CD4-positive, alpha-beta T cell treated with Interferon alpha-2 for 1 hour (primary cell): Measurements from ENCODE around the gene BCKDHA.
"Not testable (repeated sequence)": the region's sequence is repeated elsewhere in the genome, so short reads cannot be mapped to it uniquely, and the experiment has no call there.

Experiments
- DNase-seq, 2 donors: peaks; one replicate each; pipeline ENCODE4 v3.0.0-alpha.2; 2020 to 2022

Gene BCKDHA

GRCh38 chr19:41426952-41427646, 29.5 kb downstream of the BCKDHA start, which contains the start of gene B3GNT8:
B3GNT8 (minus strand) TSS chr19:41427374; CDS start chr19:41426778, 596 bp downstream.
- peak; percentile 32 to 48 for DNase-seq

GRCh38 chr19:41427647-41428480, 30.2 kb downstream of the BCKDHA start:
- peak; percentile 27 to 71 for DNase-seq

- DNase-seq: no peak
Measured at GRCh38 chr19:41428481-41428859, 30.9 kb downstream of the BCKDHA start.

- no peak for DNase-seq
Measured at GRCh38 chr19:41430922-41431321, 33.3 kb downstream of the BCKDHA start.

- peak; percentile 27 to 43 for DNase-seq
Measured at GRCh38 chr19:41431426-41432386, 34.1 kb downstream of the BCKDHA start.

- DNase-seq: no peak
Measured at GRCh38 chr19:41433171-41433570, 35.6 kb downstream of the BCKDHA start.

GRCh38 chr19:41434450-41434849, 36.8 kb downstream of the BCKDHA start:
- DNase-seq: no peak

- DNase-seq: not testable (repeated sequence)
Measured at GRCh38 chr19:41435376-41435775, 37.8 kb downstream of the BCKDHA start.

GRCh38 chr19:41435936-41436673, 38.5 kb downstream of the BCKDHA start:
- no peak for DNase-seq

- DNase-seq: no peak
Measured at GRCh38 chr19:41436674-41436951, 39.0 kb downstream of the BCKDHA start.

- DNase-seq: no peak
Measured at GRCh38 chr19:41437944-41438574, 40.4 kb downstream of the BCKDHA start.

- DNase-seq: peak; percentile 94 to 95
Measured at GRCh38 chr19:41439441-41440222, 42.0 kb downstream of the BCKDHA start, which contains the start of gene DMAC2. DMAC2 (minus strand) TSS chr19:41439912; CDS start chr19:41439899, 13 bp downstream.

- DNase-seq: no peak
Measured at GRCh38 chr19:41441321-41441945, 43.8 kb downstream of the BCKDHA start.

GRCh38 chr19:41442473-41443355, 45.1 kb downstream of the BCKDHA start, which contains the start of gene ERICH4:
ERICH4 (plus strand) TSS chr19:41443156; CDS start chr19:41443170, 14 bp downstream.
- no peak for DNase-seq

- DNase-seq: no peak
Measured at GRCh38 chr19:41443813-41444455, 46.3 kb downstream of the BCKDHA start.

GRCh38 chr19:41445575-41445974, 48.0 kb downstream of the BCKDHA start:
- no peak for DNase-seq

- no peak for DNase-seq
Measured at GRCh38 chr19:41447732-41448332, 50.2 kb downstream of the BCKDHA start.
